Ascending aorta (tissue), 2 donors: ENCODE results near the gene CABP4. TPM values are rescaled to one million over a fixed set of nuclear protein-coding genes. Genes with fewer than 3 reads are reported as not detected.

Experiments used
- DNase-seq, 2 donors: peaks; one replicate each; pipeline ENCODE4 v3.0.0-alpha.2; 2019; ENCODE audit warnings: low spot score in 2 of 2
- H3K27ac ChIP-seq, 2 donors: fragments of 200-600 bp; sonication (generic); one replicate each; pipeline ENCODE4 v1.5.1; 2016 to 2017; ENCODE audit warnings: mild to moderate bottlenecking in 1 of 2
- H3K27me3 ChIP-seq: fragments of 200-600 bp; sonication (generic); one replicate; pipeline ENCODE4 v1.5.1; 2017
- H3K36me3 ChIP-seq, 2 donors: fragments of 200-600 bp; sonication (generic); one replicate each; pipeline ENCODE4 v1.5.1; 2016
- H3K4me1 ChIP-seq, 2 donors: fragments of 200-600 bp; sonication (generic); one replicate each; pipeline ENCODE4 v1.5.1; 2016 to 2017; ENCODE audit warnings: mild to moderate bottlenecking in 1 of 2
- H3K4me3 ChIP-seq, 2 donors: fragments of 200-600 bp; sonication (generic); one replicate each; pipeline ENCODE4 v1.5.1; 2016 to 2017; ENCODE audit warnings: mild to moderate bottlenecking in 1 of 2
- H3K9me3 ChIP-seq, 2 donors: fragments of 200-600 bp; sonication (generic); one replicate each; pipeline ENCODE4 v1.5.1; 2016
- intact Hi-C: fragments of 100-400 bp; cut with DNase I; formaldehyde crosslinking; loops from one replicate; pipeline ENCODE4 v1.15.1; 2023
- total RNA-seq: library from RNA; depleted of rRNA; stranded (reverse); fragments of >200 nt; gene quantifications from one replicate; pipeline ENCODE4 v1.1.0, GENCODE V29; 2016
- TF ChIP-seq, protein P1 (sequence below), 3 experiments: fragments of 200-600 bp in 2 of 3; fragments of 450-650 bp in 1 of 3; sonication (generic) in 2 of 3; IDR thresholded peaks; one replicate each; pipeline ENCODE4 v1.5.1; 2016 to 2019; ENCODE audit warnings: antibody characterized with exemption in 3 of 3, mild to moderate bottlenecking in 1 of 3, moderate library complexity in 1 of 3

The CABP4 gene
- total RNA-seq, 1 donor from 2014 or later = not detected

DNA sequence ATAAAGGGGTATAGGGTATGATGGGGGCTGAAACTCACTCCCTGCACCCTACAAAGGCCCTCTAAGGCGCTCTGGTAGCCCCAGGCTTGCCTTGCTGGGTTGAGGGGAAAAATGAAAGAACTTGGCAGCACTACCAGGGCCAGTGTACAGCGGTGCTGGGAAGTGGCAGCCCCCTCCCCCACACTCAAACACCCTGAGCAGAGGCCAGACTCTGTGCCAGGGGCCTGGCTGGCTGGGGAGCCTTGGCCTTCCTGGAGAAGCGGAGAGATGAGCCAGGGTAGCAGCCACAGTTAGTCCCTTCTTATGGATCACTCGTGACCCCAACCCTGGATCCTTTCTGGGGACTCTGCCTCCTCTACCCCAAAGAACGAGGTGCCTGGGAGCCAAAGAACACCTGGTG lies 11.2 kb downstream of the CABP4 start:
- TF ChIP-seq, protein P1, sequence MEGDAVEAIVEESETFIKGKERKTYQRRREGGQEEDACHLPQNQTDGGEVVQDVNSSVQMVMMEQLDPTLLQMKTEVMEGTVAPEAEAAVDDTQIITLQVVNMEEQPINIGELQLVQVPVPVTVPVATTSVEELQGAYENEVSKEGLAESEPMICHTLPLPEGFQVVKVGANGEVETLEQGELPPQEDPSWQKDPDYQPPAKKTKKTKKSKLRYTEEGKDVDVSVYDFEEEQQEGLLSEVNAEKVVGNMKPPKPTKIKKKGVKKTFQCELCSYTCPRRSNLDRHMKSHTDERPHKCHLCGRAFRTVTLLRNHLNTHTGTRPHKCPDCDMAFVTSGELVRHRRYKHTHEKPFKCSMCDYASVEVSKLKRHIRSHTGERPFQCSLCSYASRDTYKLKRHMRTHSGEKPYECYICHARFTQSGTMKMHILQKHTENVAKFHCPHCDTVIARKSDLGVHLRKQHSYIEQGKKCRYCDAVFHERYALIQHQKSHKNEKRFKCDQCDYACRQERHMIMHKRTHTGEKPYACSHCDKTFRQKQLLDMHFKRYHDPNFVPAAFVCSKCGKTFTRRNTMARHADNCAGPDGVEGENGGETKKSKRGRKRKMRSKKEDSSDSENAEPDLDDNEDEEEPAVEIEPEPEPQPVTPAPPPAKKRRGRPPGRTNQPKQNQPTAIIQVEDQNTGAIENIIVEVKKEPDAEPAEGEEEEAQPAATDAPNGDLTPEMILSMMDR (IDR thresholded peaks at IDR 0.05) = no peak
- Histone ChIP-seq H3K4me3 (no peak overlapping the region), H3K9me3 (no peaks in the 10 kb centered on the region), H3K36me3 (no peaks in the 10 kb centered on the region), H3K27me3 (no peaks in the 10 kb centered on the region), H3K4me1 (peaks cover 5 to 25% of the 10 kb centered on the region in 2 donors), H3K27ac (peak overlapping the region; percentile 35 to 94)
- DNase-seq = no peak
- intact Hi-C loops = no loop called here

GRCh38 chr11:67466962-67467771 lies 12.0 kb downstream of the CABP4 start:
- intact Hi-C loops = no loop called here

GRCh38 chr11:67468056-67468455 lies 12.9 kb downstream of the CABP4 start:
- Histone ChIP-seq H3K4me1 (peaks cover 5 to 25% of the 10 kb centered on the region in 2 donors), H3K36me3 (no peaks in the 10 kb centered on the region), H3K4me3 (peak overlapping the region; percentile 61 to 69), H3K9me3 (no peaks in the 10 kb centered on the region), H3K27me3 (no peaks in the 10 kb centered on the region), H3K27ac (peak overlapping the region; percentile 63 to 71)
- TF ChIP-seq, protein P1 (IDR thresholded peaks at IDR 0.05) = no peak
- DNase-seq = no peak
- intact Hi-C loops = no loop called here

More at GRCh38 chr11:67466962-67467771, 12.0 kb downstream of the CABP4 start:
- H3K36me3 ChIP-seq = no peaks in the 10 kb centered on the region
- peak overlapping the region; percentile 63 to 71 for H3K27ac ChIP-seq
- TF ChIP-seq, protein P1 (IDR thresholded peaks at IDR 0.05) = no peak
- peak overlapping the region in 1 of 2 donors; percentile 69 for H3K4me3 ChIP-seq
- H3K4me1 ChIP-seq = peaks cover 5 to 25% of the 10 kb centered on the region in 2 donors
- H3K27me3 ChIP-seq = no peaks in the 10 kb centered on the region
- H3K9me3 ChIP-seq = no peaks in the 10 kb centered on the region
- DNase-seq = no peak

DNA sequence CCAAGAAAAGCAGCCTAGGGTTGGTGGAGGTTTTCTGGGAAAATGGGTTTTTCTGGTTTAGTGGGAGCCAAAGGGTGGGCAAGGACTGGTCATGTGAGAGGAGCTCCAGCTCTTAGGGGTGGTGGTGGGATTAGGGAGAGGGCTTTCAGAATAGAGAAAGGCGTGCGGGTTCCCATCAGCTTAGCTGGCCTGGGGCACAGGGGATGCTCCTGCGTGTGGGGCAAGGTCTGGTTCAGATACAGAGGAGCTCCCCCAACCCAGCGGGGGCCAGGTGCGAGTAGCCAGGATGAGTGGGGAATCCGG lies 13.3 kb downstream of the CABP4 start:
- TF ChIP-seq, protein P1 (IDR thresholded peaks at IDR 0.05) = no peak
- H3K27ac ChIP-seq = peak overlapping the region; percentile 63 to 71

GRCh38 chr11:67468759-67469507 lies 13.8 kb downstream of the CABP4 start, which contains the start of gene TMEM134:
TMEM134 (minus strand) TSS chr11:67469251; CDS start chr11:67469192, 59 bp downstream.
- intact Hi-C loops = loop anchor here (1.0 kb wide), 5 partner anchors 13 to 68 kb away; partner anchors contain the start of genes CORO1B, PITPNM1, PPP1CA and RPS6KB2
- peaks cover 5 to 21% of the 10 kb centered on the region in 2 donors for H3K4me1 ChIP-seq
- TF ChIP-seq, protein P1 (IDR thresholded peaks at IDR 0.05) = peak; percentile 59 to 64 (median 61)

More for the DNA sequence above, 13.3 kb downstream of the CABP4 start:
- Histone ChIP-seq H3K9me3 (no peaks in the 10 kb centered on the region), H3K4me1 (peaks cover 5 to 25% of the 10 kb centered on the region in 2 donors), H3K27me3 (no peaks in the 10 kb centered on the region), H3K4me3 (peak overlapping the region; percentile 61 to 69), H3K36me3 (no peaks in the 10 kb centered on the region)
- DNase-seq = no peak
- intact Hi-C loops = no loop called here

More at GRCh38 chr11:67468759-67469507, 13.8 kb downstream of the CABP4 start, which contains the start of gene TMEM134:
- peak within 1 kb of the TSS; percentile 61 to 69 for H3K4me3 ChIP-seq
- peak; percentile 58 to 95 for DNase-seq
- H3K36me3 ChIP-seq = no peaks in the 10 kb centered on the region
- H3K27me3 ChIP-seq = no peaks in the 10 kb centered on the region
- peak within 1 kb of the TSS; percentile 71 to 89 for H3K27ac ChIP-seq
- no peaks in the 10 kb centered on the region for H3K9me3 ChIP-seq
